NCI-H2081 (cell line): ENCODE measurements around the gene TRAF2.
A peak's percentile ranks its signal among the peaks of the same experiment; 100 is the strongest.

ENCODE experiments used
- DNase-seq, 2 experiments: peaks; one replicate each; lab custom pipeline; 2025; lab: John Stamatoyannopoulos, UW

TRAF2 gene

GRCh38 chr9:136937186-136938001 lies 51.1 kb downstream of the TRAF2 start:
- no peak for DNase-seq

GRCh38 chr9:136939431-136939995 lies 53.2 kb downstream of the TRAF2 start:
- no peak for DNase-seq

- no peak for DNase-seq
Observed at GRCh38 chr9:136939996-136940525, 53.7 kb downstream of the TRAF2 start.

- DNase-seq = no peak
Observed at GRCh38 chr9:136940526-136941230, 54.4 kb downstream of the TRAF2 start.

- no peak for DNase-seq
Observed at GRCh38 chr9:136941231-136942111, 55.2 kb downstream of the TRAF2 start.

GRCh38 chr9:136942112-136942880 lies 56.0 kb downstream of the TRAF2 start:
- no peak for DNase-seq

GRCh38 chr9:136942881-136943230 lies 56.5 kb downstream of the TRAF2 start:
- DNase-seq = no peak

GRCh38 chr9:136943291-136944211 lies 57.2 kb downstream of the TRAF2 start:
- peak in 1 of 2 experiments; percentile 25 for DNase-seq

GRCh38 chr9:136944212-136944518 lies 57.8 kb downstream of the TRAF2 start:
- no peak for DNase-seq

GRCh38 chr9:136944519-136945332 lies 58.4 kb downstream of the TRAF2 start, which contains the start of the genes C8G and FBXW5:
TSS of gene C8G (plus strand) at chr9:136945243. CDS start at chr9:136945321, 78 bp downstream.
TSS of gene FBXW5 (minus strand) at chr9:136944738. CDS start at chr9:136944083, 655 bp downstream.
- peak; percentile 92 for DNase-seq

- DNase-seq = no peak
Observed at GRCh38 chr9:136945333-136946227, 59.3 kb downstream of the TRAF2 start.

- no peak for DNase-seq
Observed at GRCh38 chr9:136946228-136947027, 60.1 kb downstream of the TRAF2 start.

GRCh38 chr9:136947028-136947891 lies 60.9 kb downstream of the TRAF2 start:
- DNase-seq = no peak

- DNase-seq = no peak
Observed at GRCh38 chr9:136947955-136948510, 61.7 kb downstream of the TRAF2 start.

GRCh38 chr9:136949239-136949816 lies 63.0 kb downstream of the TRAF2 start:
- DNase-seq = peak in 1 of 2 experiments; percentile 39
